Measurements from ENCODE around the gene DOCK1.
A peak's percentile ranks its signal among the peaks of the same experiment; 100 is the strongest.

The DOCK1 gene

GRCh38 chr10:127467811-127468210 lies 562.6 kb downstream of the DOCK1 start:
- no peak for DNase-seq (ENCODE audit: low spot score)

- no peak for DNase-seq (ENCODE audit: low spot score)
Measured at GRCh38 chr10:127468632-127469031, 563.4 kb downstream of the DOCK1 start.

- no peak for DNase-seq (ENCODE audit: low spot score)
Measured at GRCh38 chr10:127470911-127471310, 565.7 kb downstream of the DOCK1 start.

- no peak for DNase-seq (ENCODE audit: low spot score)
Measured at GRCh38 chr10:127472976-127473375, 567.7 kb downstream of the DOCK1 start.

GRCh38 chr10:127474501-127474900 lies 569.3 kb downstream of the DOCK1 start:
- DNase-seq (ENCODE audit: low spot score): no peak

- peak; percentile 33 for DNase-seq (ENCODE audit: low spot score)
Measured at GRCh38 chr10:127485153-127485857, 580.1 kb downstream of the DOCK1 start.

- no peak for DNase-seq (ENCODE audit: low spot score)
Measured at GRCh38 chr10:127486355-127486754, 581.1 kb downstream of the DOCK1 start.

- DNase-seq (ENCODE audit: low spot score): no peak
Measured at GRCh38 chr10:127492607-127493250, 587.5 kb downstream of the DOCK1 start.

GRCh38 chr10:127496035-127496434 lies 590.8 kb downstream of the DOCK1 start:
- DNase-seq (ENCODE audit: low spot score): no peak

- DNase-seq (ENCODE audit: low spot score): no peak
Measured at GRCh38 chr10:127497685-127498084, 592.5 kb downstream of the DOCK1 start.

- no peak for DNase-seq (ENCODE audit: low spot score)
Measured at GRCh38 chr10:127498087-127498486, 592.9 kb downstream of the DOCK1 start.

GRCh38 chr10:127500127-127500526 lies 594.9 kb downstream of the DOCK1 start:
- no peak for DNase-seq (ENCODE audit: low spot score)

All from kidney capillary endothelial cell (primary cell).